Measurements from ENCODE around the gene SELENOF.
"Not testable (repeated sequence)": the region's sequence is repeated elsewhere in the genome, so short reads cannot be mapped to it uniquely, and the experiment has no call there.

Gene SELENOF

DNA sequence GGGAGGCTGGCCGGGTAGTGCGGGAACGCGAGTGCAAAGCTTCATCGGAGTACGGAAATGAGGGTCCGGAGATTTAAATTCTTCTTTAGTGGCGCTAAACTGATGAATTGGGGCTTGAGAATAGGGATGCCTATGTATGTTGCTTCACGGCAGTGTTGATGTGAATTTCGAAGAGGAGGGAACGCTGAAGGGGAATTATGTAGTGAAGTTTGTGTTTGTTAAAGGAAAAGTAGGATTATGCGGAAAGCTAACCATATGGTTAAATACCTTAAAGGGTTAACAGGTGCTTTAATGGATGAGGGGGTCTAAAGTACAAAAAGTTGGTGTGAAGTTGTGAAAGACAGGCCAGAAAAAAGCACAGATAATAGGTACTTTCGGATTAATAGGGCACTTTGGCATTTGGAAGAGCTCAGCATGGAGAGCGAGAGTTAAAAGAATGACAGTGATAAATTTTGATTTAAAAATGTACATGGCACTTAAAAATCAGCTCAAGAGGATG is 1.9 kb upstream of the SELENOF start:
- no peak for DNase-seq

DNA sequence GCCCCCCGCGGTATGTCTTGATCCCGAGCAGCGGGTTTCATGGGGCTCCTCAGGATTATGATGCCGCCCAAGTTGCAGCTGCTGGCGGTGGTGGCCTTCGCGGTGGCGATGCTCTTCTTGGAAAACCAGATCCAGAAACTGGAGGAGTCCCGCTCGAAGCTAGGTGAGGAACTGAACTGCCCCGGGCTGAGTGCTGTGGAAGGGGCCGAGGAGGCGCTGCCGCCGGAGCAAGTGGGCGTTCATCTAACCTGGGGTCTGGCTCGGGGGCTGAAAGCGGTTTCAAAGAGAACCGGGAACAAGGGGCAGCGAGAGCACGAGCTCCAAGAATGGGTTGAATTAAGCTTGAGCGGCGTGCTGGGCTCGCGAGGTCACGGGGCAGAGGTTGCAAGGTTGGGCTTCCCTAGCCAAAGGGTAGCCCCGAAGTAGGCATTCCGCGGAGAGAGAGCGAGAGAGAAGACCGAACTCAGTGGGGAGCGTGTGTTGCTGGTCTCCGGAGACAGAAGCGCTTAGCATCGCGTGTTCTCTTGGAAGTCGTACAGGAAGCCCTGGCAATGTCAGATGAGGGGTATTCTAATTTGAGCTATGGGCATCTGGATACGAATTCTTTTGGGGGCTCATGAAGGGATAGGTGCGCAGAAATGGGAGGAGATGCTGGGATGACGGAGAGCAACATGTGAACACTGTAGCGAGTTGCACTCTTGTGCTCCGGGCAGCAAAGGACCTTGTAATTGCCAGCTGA is 1.2 kb upstream of the SELENOF start:
- peak; percentile 79 for DNase-seq

DNA sequence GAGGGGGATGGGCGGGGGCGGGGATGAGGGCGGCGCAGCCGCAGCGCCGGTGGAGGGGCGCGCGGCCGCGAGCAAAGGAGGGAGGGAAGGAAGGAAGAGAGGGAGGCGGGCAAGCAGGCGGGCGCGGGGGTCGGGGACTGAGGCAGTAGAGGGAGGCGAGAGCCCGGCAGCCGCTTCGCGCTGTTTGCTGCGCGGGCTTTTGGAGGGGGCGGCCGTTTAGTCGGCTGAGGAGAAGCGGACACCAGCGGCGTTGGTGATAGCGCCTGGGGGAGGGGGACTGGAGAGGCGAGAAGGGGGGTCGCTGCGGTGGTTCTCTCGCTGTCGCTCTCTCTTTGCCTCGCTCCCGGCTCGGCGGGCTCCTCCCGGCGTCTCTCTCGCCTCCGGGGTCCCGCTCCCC is 673 bp upstream of the SELENOF start, which contains the start of gene HS2ST1:
Gene HS2ST1 (plus strand): TSS at position 35 of the 397 bp plus-strand sequence.
- DNase-seq = no peak

DNA sequence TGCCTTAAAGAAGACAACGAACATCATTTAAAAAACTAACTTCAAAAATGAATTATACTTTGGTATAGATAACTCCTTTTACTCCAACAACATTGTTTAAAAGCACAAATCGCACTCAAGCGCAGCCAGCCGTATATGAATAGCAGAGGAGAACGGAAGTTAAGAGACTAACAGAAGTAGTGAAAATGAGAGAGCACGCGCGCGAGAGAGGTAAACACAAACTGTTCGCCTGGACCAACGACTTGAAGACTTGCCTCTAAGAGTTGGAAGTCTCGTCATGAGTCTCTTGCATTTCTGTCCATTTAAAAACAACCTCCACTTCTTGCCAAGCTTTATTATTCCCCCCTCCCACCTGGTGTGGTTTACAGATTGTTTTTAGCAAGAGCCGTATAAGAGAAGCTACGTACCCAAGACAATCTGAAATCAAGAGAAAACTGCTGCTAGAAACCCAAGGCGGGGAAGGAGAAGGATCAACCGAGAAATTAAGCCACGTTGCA is 479 bp downstream of the SELENOF start:
- DNase-seq = peak; percentile 70

DNA sequence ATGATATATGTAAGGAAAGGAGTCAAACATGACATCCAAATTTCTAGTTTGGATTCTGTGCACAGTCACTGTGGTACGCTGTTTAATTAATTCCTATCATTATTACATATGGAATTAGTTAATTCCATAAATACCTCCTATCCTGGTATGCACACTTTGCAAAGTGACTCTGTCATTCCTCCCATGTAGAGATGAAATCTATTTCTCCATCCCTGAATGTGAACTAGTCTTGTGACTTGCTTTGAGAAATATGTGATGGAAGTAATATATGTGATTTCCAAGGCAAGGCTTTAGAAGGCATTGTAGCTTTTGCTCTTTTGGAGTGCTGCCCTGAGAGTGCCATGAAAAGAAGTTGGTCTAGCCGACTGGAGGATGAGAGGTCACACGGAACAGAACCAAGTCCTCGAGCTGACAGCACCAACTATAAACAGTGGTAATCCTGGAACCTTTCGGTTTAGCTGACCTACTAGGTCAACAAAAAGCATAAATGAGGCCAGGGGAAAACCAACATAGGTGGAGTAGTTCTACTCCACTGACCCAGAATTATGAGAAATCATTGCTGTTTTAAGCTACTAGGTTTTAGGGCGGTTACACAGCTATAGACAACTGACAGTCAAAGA is 1.5 kb downstream of the SELENOF start:
- peak; percentile 16 for DNase-seq

DNA sequence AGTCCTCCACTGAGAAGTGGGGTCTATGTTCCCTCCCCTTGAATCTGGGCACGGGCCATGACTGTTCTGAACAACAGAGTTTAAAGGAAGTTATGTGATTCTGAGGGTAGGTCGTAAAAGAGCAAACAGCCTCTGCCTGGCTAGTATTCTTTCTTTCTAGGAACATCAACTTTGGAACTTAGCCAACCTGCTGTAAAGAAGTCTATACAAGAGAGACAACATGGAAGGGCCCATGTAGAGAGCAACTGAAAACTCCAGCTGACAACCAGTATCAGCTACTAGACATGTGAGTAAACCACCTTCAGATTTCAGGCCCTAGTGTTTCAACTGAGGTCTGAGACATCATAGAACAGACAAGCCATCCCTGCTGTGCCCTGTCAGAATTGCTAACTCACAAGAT is 7.5 kb downstream of the SELENOF start:
- peak; percentile 24 for DNase-seq

DNA sequence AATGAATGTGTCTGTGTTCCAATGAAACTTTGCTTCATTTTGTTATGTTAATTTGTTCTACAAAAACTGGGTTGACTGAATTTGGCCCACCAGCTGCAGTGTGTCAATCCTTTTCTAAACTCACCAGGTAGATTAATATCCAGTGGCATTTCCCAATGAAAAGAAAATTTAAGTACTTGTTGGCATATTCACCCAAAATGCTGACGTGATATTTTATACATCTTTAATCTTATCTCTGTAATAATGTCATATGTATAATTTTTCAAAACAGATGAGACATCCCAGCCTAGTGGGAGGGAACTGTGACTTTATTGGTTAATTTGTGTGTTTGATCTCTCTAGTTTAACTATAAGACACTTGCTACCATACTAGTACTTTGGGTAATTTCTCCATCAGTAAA is 8.1 kb downstream of the SELENOF start:
- DNase-seq = no peak

DNA sequence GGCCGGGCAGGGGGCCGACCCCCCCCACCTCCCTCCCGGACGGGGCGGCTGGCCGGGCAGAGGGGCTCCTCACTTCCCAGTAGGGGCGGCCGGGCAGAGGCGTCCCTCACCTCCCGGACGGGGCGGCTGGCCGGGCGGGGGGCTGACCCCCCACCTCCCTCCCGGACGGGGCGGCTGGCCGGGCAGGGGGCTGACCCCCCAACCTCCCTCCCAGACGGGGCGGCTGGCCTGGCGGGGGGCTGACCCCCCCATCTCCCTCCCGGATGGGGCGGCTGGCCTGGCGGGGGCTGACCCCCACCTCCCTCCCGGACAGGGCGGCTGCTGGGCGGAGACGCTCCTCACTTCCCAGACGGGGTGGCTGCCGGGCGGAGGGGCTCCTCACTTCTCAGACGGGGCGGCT is 14.5 kb downstream of the SELENOF start:
- DNase-seq = not testable (repeated sequence)

DNA sequence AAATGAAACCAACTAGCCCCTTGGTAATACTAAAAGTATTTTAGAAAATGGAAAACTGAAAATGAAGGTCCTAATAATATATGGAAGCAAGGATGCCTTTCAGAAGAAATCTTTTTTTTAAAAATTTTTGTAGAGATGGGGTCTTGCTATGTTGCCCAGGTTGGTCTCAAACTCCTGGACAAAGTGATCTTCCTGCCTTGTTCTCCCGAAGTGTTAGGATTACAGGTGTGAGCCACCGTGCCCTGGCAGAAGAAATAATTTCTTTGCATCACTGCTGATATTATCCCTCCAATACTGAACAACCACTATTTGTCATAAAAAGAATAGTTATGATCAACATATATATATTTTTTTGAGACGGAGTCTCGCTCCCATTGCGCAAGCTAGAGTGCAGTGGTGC is 25.6 kb downstream of the SELENOF start:
- no peak for DNase-seq

DNA sequence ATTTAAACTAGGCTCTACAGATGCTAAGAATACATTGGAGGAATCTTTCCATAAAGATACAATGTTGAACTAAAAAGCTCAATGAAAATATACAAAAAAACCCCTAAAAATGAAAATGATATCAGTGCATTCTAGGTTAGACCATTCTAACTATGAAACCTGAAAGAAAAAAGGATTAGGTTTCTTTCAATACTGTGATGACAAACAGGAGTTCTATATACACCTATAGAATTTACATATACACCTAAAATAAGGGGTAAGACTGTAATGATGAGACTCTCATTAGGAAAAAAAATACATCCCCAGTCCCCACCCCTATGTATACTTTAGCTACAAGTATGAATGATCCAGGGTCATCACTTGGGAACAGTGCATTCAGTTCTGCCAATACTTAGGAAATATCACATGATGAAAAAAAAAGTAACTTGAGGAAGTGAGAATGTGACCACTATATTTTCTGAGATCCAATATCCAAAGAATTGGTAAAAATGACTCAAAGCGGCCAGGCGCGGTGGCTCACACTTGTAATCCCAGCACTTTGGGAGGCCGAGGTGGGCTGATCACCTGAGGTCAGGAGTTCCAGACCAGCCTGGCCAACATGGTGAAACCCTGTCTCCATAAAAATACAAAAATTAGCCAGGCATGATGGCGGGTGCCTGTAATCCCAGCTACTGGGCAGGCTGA is 26.3 kb downstream of the SELENOF start:
- no peak for DNase-seq

DNA sequence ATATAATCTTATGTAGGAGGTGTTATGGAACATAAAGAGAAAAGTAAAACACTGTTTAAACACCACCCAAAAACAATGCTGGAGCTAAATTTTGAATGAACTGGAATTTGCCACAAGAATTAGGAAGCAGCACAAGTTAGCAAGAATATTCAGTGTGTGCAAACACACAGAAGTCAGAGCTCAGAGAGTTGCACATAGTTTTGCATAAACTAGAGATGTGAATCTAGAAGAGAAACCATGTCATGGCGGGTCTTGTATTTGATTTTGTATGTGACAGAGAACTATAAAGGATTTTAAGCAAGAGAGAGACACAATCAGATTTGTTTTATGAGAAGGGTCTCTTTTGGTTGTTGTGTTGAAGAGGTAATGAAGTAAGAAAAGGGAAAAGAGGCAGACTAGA is 38.2 kb downstream of the SELENOF start:
- DNase-seq = no peak

DNA sequence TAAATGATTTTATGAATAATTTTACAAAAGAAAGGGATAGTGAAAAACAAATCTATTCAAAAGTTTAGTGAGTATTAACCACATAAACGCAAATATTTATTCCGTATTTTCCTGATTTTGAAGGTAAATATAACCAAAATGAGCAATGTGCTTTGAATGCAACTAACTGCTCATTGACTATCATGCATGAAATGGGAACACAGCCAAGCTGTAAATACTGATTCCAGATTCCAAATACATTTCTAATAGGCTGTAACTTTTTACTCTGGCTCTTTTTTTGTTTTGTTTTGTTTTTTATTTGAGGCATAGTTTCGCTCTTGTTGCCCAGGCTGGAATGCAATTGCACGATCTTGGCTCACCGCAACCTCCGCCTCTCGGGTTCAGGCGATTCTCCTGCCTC is 41.8 kb downstream of the SELENOF start:
- no peak for DNase-seq

DNA sequence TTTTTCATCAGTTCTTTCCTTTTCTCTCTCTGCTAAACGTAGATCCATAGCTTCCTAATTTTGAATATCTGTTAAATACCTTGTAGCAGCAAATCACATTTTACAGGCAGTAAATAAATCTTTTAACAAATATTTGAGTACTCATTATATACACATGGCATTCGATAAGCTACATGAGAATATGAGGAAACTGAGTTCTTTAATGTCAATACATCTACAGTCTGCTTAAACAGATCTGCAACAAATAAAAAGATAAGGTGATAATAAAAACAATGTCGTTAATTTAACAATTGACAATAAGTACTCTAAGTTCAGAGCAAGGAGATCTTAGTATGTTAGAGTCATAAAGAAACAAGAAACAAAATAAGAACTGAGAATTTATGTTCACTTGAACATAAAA is 42.9 kb downstream of the SELENOF start:
- no peak for DNase-seq

DNA sequence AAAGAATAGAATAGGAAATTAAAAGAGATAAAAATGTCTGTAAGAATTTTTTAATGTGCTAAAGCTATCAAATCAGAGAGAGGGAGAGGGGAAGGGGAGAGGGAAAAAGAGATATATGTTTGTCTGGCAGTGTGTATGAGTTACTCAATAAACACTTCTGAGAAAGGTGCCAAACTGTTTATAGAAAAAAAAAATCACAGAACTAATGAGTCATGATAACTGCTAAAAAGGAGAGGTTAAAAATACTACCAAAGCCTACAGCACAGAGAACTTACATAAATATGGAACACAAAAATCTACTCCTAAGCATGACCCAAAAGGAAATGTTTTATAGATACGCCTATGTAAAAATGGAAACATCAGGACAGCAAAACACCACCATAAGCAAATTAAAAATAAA is 45.4 kb downstream of the SELENOF start:
- peak; percentile 34 for DNase-seq

DNA sequence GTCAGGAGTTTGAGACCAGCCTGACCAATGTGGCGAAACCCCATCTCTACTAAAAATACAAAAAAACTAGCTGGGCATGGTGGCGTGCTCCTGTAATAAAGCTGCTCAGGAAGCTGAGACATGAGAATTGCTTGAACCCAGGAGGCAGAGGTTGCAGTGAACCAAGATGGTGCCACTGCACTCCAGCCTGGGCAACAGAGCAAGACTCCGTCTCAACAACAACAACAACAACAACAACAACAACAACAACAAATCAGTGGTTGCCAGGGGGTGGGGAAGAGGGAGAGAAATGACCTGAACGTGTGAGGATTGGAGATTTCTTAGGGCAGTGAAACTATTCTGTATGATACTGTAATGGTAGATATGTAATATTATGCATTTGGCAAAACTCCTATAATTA is 46.6 kb downstream of the SELENOF start:
- not testable (repeated sequence) for DNase-seq

DNA sequence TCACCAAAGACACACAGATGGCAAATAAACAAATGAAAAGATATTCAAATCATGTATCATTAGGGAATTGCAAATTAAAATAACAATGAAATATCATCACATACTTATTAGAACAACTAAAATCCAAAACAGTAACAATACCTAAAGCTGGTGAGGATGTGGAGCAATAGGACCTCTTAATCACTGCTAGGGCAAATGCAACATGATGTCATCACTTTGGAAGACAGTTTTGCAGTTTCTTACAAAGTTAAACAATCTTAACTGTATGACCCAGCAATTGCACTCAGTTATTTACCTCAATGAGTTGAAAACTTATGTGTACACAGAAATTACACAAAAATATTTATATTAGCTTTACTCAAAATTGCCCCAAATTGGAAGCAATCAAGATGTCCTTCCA is 47.3 kb downstream of the SELENOF start:
- DNase-seq = no peak

DNA sequence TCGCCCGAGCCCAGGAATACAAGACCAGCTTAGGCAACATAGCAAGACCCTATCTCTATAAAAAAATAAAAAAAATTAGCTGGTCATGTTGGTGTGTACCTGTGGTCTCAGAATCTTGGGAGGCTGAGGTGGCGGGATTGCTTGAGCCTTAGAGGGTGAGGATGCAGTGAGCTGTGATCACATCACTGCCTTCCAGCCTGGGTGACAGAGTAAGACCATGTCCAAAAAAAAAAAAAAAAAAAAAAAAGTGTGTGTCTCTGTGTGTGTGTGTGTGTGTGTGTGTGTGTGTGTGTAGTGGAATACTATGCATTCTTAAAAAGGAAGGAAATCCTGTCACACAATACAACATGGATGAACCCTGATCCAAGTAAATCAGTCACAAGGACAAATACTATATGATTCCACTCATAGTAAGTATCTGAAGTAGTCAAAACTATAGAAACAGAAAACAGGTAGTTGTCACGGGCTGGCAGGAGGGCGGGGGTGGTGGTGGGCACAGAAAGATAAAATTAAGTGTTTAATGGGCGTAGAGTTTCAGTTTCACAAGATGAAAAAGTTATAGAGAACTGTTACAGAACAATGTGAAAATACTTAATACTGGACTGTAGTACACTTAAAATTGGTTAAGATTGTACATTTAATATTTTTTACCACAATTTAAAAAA is 47.8 kb downstream of the SELENOF start:
- DNase-seq = no peak

DNA sequence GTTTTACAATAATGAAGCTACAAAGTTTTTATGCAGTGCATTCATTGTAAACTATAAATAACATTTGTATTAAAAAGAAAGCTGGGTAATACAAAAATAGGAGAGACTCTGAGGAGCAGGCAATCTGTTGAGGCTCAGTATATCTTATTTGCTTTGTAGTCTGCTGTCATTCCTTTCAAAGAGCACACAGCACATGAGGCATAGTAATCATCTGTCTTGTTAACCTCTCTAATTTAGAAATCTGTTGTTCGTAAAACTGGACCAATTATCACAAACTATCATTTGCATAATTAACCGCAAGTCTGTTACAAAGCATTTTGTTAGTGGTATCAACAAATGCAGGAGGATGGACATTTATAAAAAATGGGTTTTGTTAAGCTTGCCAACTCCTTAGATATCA is 51.0 kb downstream of the SELENOF start:
- DNase-seq = no peak

DNA sequence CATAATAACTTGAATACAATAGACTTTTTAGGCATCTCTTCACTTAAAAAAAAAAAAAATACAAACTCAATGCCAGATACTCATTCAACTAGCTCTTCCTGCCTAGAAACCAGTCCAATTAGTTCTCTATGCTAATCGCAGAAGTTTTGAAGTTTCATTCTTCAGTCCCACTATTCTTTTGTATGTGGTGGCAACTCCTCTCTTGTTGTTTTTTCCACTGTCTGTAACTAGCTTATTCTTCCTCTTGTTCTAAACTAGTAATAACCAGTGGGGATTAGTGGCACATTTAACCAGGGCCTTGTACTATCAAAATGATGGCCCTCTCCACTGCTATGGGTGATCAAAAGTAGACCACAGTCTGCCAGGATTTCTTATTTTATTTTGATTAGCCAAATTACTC is 52.5 kb downstream of the SELENOF start:
- no peak for DNase-seq

DNA sequence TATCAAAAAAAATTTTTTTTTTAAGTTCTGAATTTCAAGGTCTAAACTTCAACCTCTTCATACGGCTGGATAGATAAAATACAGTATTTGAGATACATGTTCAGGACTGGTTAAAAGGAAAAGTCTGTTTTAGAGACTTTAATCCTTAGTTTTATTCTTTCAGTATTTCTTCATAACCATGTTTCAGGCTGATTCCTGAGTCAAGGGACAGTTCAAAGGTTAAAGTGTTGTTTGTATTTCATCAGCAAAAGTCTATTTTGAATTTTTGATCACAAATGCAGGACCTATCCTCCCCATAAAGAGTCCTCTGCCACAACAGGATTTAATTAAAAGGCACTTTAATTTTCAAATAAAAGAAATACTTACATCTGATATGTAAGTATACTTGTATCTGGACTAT is 53.5 kb downstream of the SELENOF start:
- no peak for DNase-seq

DNA sequence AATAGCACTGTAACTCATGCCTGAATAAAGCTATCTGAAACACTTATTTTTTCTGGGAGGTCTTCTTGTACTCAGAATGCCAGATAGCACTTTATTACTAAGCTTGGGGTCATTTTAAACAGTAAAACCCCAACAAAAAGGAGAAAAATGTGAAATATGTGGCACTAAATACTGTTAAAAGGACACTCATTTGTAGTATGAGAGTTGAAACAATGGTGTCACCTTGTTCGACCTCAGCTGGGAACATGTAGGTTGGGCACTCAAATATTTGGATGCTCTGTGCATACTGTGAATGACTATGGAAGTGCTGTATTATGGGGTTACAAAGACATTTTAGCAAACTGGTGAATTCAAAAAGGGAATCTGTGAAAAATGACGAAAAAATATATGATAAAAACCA is 53.9 kb downstream of the SELENOF start:
- DNase-seq = no peak

DNA sequence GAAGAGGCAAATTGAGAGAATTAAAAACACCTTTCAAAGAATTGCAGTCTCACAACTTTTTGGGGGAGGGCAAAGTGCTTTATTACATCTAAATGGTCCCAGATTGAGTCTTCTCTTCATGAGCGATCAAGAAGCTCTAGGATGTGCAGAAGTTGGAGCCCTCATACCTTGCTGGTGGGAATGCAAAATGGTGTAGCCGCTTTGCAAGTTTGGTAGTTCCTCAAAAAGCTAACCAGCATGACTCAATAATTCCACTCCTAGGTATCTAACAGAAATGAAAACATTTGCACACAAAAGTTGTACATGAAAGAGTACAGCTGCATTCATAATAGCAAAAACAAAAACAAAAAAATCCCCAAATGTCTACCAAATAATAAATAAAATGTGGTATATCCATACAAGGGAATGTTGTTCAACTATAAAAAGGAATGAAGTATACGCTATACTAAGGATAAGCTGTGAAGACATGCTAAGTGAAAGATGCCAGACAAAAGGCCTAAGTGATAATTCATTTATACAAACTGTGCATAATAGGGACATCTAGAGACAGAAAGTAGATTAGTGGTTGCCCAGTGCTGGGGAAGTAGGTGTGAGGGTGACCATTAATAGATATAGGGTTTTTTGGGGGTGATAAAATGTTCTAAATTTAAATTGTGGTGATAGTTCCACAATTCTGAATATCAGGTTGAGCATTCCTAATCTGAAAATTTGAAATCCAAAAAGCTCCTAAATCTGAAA is 55.2 kb downstream of the SELENOF start:
- peak; percentile 47 for DNase-seq

DNA sequence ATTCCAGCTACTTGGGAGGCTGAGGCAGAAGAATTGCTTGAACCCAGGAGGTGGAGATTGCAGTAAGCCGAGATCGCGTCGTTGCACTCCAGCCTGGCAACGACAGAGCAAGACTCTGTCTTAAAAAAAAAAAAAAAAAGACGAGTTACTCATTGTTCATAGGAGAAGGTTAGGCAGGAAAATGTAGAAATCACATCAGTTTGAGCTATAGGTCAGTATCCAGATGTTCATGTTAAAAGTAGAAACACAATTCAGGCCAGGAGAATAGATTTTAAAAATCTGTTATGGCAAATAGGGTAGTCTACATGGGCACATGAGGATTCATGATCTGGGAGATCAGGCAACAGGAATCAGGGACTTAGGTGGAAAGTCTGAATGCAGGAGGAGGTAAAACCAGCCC is 57.7 kb downstream of the SELENOF start:
- no peak for DNase-seq

Data from OCI-M1 (cell line).